ENCODE measurements around the gene COBL.

GRCh38 chr7:51085034-51085692, 231.4 kb downstream of the COBL start:
- no peak for TF ChIP-seq POLR2A (IDR thresholded peaks at IDR 0.05)
- no peak for TF ChIP-seq CTCF (IDR thresholded peaks at IDR 0.05)

All from transverse colon (tissue), 3 donors.